Measurements from ENCODE around the gene CD101. TPM values are rescaled to one million over a fixed set of nuclear protein-coding genes. Genes with fewer than 3 reads are reported as not detected.

The CD101 gene
- total RNA-seq, 1 experiment from 2014 or later: 1.2 TPM

GRCh38 chr1:117054068-117054467 lies 52.5 kb downstream of the CD101 start:
- TF ChIP-seq ELF1 (IDR thresholded peaks at IDR 0.05; ENCODE audit: borderline replicate concordance, low read depth): no peak
- TF ChIP-seq JUND (IDR thresholded peaks at IDR 0.05): no peak
- TF ChIP-seq CBX3 (IDR thresholded peaks at IDR 0.05; ENCODE audit: low read depth): no peak
- TF ChIP-seq REST (IDR thresholded peaks at IDR 0.05; ENCODE audit: low read depth): no peak
- TF ChIP-seq EZH2 (IDR thresholded peaks at IDR 0.05): no peak
- TF ChIP-seq MAX (IDR thresholded peaks at IDR 0.05): no peak
- no peak for TF ChIP-seq ZFX (IDR thresholded peaks at IDR 0.05)
- DNase-seq (ENCODE audit: low read depth, low spot score) (no peak), ATAC-seq (no peak)
- H3K4me3 ChIP-seq (replicated peaks in 1 of 2; ENCODE audit: low read depth in 1 of 2, low read length in 2 of 2): no peak overlapping the region
- CTCF ChIA-PET: interaction anchor here (1.5 kb wide), 1 partner anchor 316 kb away, joined by 9 read pairs; no protein-coding TSS in a partner anchor
- no peaks in the 10 kb centered on the region for H3K27me3 ChIP-seq (ENCODE audit: insufficient read depth, low read length)
- intact Hi-C loops (cut with micrococcal nuclease): loop anchor here (10.0 kb wide), 2 partner anchors 549 to 909 kb away; no protein-coding TSS in a partner anchor
- H3K4me2 ChIP-seq (ENCODE audit: low read length): no peak overlapping the region
- peaks cover 11% of the 10 kb centered on the region; the same call in 1 of the 2 replicates for H3K79me2 ChIP-seq (ENCODE audit: insufficient read depth, low read length)
- H3K9ac ChIP-seq (ENCODE audit: low read length): no peak overlapping the region
- RAD21 ChIA-PET (ENCODE audit: low non-redundant PET in 1 of 2, low total read pairs in 2 of 2, uncharacterized antibody in 2 of 2, unreplicated experiment in 2 of 2): no interaction called here
- no TSS peak for BruUV-seq (replicated peaks)
- H3K9me2 ChIP-seq (ENCODE audit: insufficient read depth): no peaks in the 10 kb centered on the region
- H4K20me1 ChIP-seq (ENCODE audit: insufficient read depth): no peaks in the 10 kb centered on the region
- H3K27ac ChIP-seq (ENCODE audit: low read depth, low read length): no peak overlapping the region
- POLR2A ChIA-PET: no interaction called here
- no peaks in the 10 kb centered on the region for H3K9me3 ChIP-seq (ENCODE audit: control insufficient read depth in 1 of 2, insufficient read depth in 1 of 2, low read depth in 1 of 2, low read length in 2 of 2)
- H3K4me1 ChIP-seq (ENCODE audit: control insufficient read depth in 1 of 2, insufficient read depth in 2 of 2, low read length in 2 of 2): peaks cover 4 to 7% of the 10 kb centered on the region in 2 experiments; a peak in 3 of 4 replicates
- no peak overlapping the region for H2AFZ ChIP-seq (ENCODE audit: low read depth, low read length, poor library complexity, severe bottlenecking)
- no peaks in the 10 kb centered on the region for H3K36me3 ChIP-seq (ENCODE audit: control insufficient read depth in 1 of 2, insufficient read depth in 2 of 2, low read length in 2 of 2)
